Neural progenitor cell (in vitro differentiated cells): Measurements from ENCODE around the gene GNPTAB. TPM values are rescaled to one million over a fixed set of nuclear protein-coding genes. Genes with fewer than 3 reads are reported as not detected.

Experiments used
- DNase-seq: peaks from one replicate; pipeline ENCODE4 v3.0.0-alpha.2; 2016; ENCODE audit warnings: low spot score
- H2AFZ ChIP-seq: fragments of 200-600 bp; sonication (generic); replicated peaks from 2 replicates; pipeline ENCODE4 v1.6.1; 2016; ENCODE audit warnings: antibody characterized with exemption
- H3F3A ChIP-seq: fragments of 200-600 bp; sonication (generic); 2 replicates; pipeline ENCODE4 v1.6.1; 2016; ENCODE audit warnings: antibody characterized with exemption, low read depth
- H3K27ac ChIP-seq: fragments of 200-600 bp; sonication (generic); 2 replicates; pipeline ENCODE4 v1.5.1; 2016; ENCODE audit warnings: mild to moderate bottlenecking
- H3K27me3 ChIP-seq: fragments of 200-600 bp; sonication (generic); 2 replicates; pipeline ENCODE4 v1.6.1; 2016; ENCODE audit warnings: mild to moderate bottlenecking, moderate library complexity
- H3K36me3 ChIP-seq: fragments of 200-600 bp; sonication (generic); 2 replicates; pipeline ENCODE4 v1.5.1; 2016
- H3K4me1 ChIP-seq: fragments of 200-600 bp; sonication (generic); 2 replicates; pipeline ENCODE4 v1.6.1; 2016; ENCODE audit warnings: mixed run types
- H3K4me2 ChIP-seq: fragments of 200-600 bp; sonication (generic); 2 replicates; pipeline ENCODE4 v1.6.1; 2016
- H3K4me3 ChIP-seq: fragments of 200-600 bp; sonication (generic); 2 replicates; pipeline ENCODE4 v1.5.1; 2016
- H3K79me2 ChIP-seq: fragments of 200-600 bp; sonication (generic); 2 replicates; pipeline ENCODE4 v1.6.1; 2016; ENCODE audit warnings: low read depth
- H3K9ac ChIP-seq: fragments of 200-600 bp; sonication (generic); 2 replicates; pipeline ENCODE4 v1.6.1; 2016
- H3K9me3 ChIP-seq: fragments of 200-600 bp; sonication (generic); 2 replicates; pipeline ENCODE4 v1.5.1; 2016; ENCODE audit warnings: low read depth
- H4K20me1 ChIP-seq: fragments of 200-600 bp; sonication (generic); 2 replicates; pipeline ENCODE4 v1.6.1; 2016; ENCODE audit warnings: low read depth
- H3K27ac Mint-ChIP-seq: 3 replicates; pipeline ENCODE4 v1.8.0; 2021; ENCODE audit warnings: mixed read lengths
- H3K27me3 Mint-ChIP-seq: 2 replicates; pipeline ENCODE4 v1.8.0; 2022; ENCODE audit warnings: low read depth, mild to moderate bottlenecking, inconsistent platforms, moderate library complexity, mixed read lengths; ENCODE audit not compliant: insufficient read depth
- H3K36me3 Mint-ChIP-seq: 3 replicates; pipeline ENCODE4 v1.8.0; 2021; ENCODE audit warnings: mixed read lengths
- H3K4me1 Mint-ChIP-seq: 3 replicates; pipeline ENCODE4 v1.8.0; 2021; ENCODE audit warnings: mixed read lengths
- H3K4me3 Mint-ChIP-seq: 3 replicates; pipeline ENCODE4 v1.8.0; 2021; ENCODE audit warnings: mild to moderate bottlenecking, moderate library complexity, mixed read lengths
- H3K9me3 Mint-ChIP-seq: 3 replicates; pipeline ENCODE4 v1.8.0; 2020; ENCODE audit warnings: mixed read lengths
- CTCF ChIP-seq: fragments of 200-600 bp; sonication (generic); IDR thresholded peaks from 2 replicates; pipeline ENCODE4 v1.5.1; 2017; ENCODE audit warnings: antibody characterized with exemption, mild to moderate bottlenecking
- EZH2 ChIP-seq: fragments of 200-600 bp; sonication (generic); IDR thresholded peaks from 2 replicates; pipeline ENCODE4 v1.6.1; 2017; ENCODE audit warnings: antibody characterized with exemption, mild to moderate bottlenecking, moderate library complexity
- EZH2phosphoT487 ChIP-seq: fragments of 200-600 bp; sonication (generic); IDR thresholded peaks from 2 replicates; pipeline ENCODE4 v1.6.1; 2017; ENCODE audit warnings: antibody characterized with exemption
- total RNA-seq: library from RNA; depleted of rRNA; stranded (reverse); fragments of >200 nt; gene quantifications from 2 replicates; pipeline ENCODE4 v1.2.3, GENCODE V29; 2015; ENCODE audit warnings: low replicate concordance

The GNPTAB gene
- total RNA-seq, 1 donor from 2014 or later, result 24.0 TPM

GRCh38 chr12:101783150-101783549 is 47.6 kb downstream of the GNPTAB start:
- Histone ChIP-seq H2AFZ (no peak overlapping the region), H3K4me2 (no peak overlapping the region), H3K79me2 (no peaks in the 10 kb centered on the region), H3K36me3 (no peaks in the 10 kb centered on the region), H3K4me3 (no peak overlapping the region), H3K9ac (no peak overlapping the region), H3K9me3 (no peaks in the 10 kb centered on the region), H3K4me1 (no peaks in the 10 kb centered on the region), H4K20me1 (no peaks in the 10 kb centered on the region), H3K27ac (no peak overlapping the region), H3K27me3 (no peaks in the 10 kb centered on the region), H3F3A (no peaks in the 10 kb centered on the region)
- no peak overlapping the region for H3K4me3 Mint-ChIP-seq
- H3K27ac Mint-ChIP-seq, result no peak overlapping the region
- H3K36me3 Mint-ChIP-seq, result no peaks in the 10 kb centered on the region
- H3K9me3 Mint-ChIP-seq, result no peaks in the 10 kb centered on the region
- no peaks in the 10 kb centered on the region for H3K4me1 Mint-ChIP-seq
- no peak for DNase-seq
- H3K27me3 Mint-ChIP-seq, result no peaks in the 10 kb centered on the region
- TF ChIP-seq EZH2 (no peak), EZH2phosphoT487 (no peak), CTCF (no peak)

- no peaks in the 10 kb centered on the region for H3K4me1 Mint-ChIP-seq
- Histone ChIP-seq H4K20me1 (no peaks in the 10 kb centered on the region), H3K4me1 (no peaks in the 10 kb centered on the region), H3F3A (no peaks in the 10 kb centered on the region), H3K27ac (no peak overlapping the region), H3K4me3 (no peak overlapping the region), H3K9me3 (no peaks in the 10 kb centered on the region), H3K36me3 (no peaks in the 10 kb centered on the region), H3K4me2 (no peak overlapping the region), H3K27me3 (no peaks in the 10 kb centered on the region), H3K79me2 (no peaks in the 10 kb centered on the region), H2AFZ (no peak overlapping the region), H3K9ac (no peak overlapping the region)
- no peak for DNase-seq
- no peak overlapping the region for H3K4me3 Mint-ChIP-seq
- H3K9me3 Mint-ChIP-seq, result no peaks in the 10 kb centered on the region
- TF ChIP-seq EZH2 (no peak), CTCF (no peak), EZH2phosphoT487 (no peak)
- no peaks in the 10 kb centered on the region for H3K36me3 Mint-ChIP-seq
- H3K27ac Mint-ChIP-seq, result no peak overlapping the region
- H3K27me3 Mint-ChIP-seq, result no peaks in the 10 kb centered on the region
These were observed 48.5 kb downstream of the GNPTAB start for GRCh38 chr12:101782273-101782731.

GRCh38 chr12:101781834-101782233 is 48.9 kb downstream of the GNPTAB start:
- no peaks in the 10 kb centered on the region for H3K27me3 Mint-ChIP-seq
- no peak overlapping the region for H3K4me3 Mint-ChIP-seq
- no peaks in the 10 kb centered on the region for H3F3A ChIP-seq

More at GRCh38 chr12:101781834-101782233, 48.9 kb downstream of the GNPTAB start:
- no peak overlapping the region for H3K27ac Mint-ChIP-seq
- H3K36me3 Mint-ChIP-seq, result no peaks in the 10 kb centered on the region
- Histone ChIP-seq H3K79me2 (no peaks in the 10 kb centered on the region), H4K20me1 (no peaks in the 10 kb centered on the region), H3K4me2 (no peak overlapping the region), H3K27me3 (no peaks in the 10 kb centered on the region), H3K9me3 (no peaks in the 10 kb centered on the region), H3K4me1 (no peaks in the 10 kb centered on the region), H3K9ac (no peak overlapping the region), H3K36me3 (no peaks in the 10 kb centered on the region), H2AFZ (no peak overlapping the region), H3K27ac (no peak overlapping the region), H3K4me3 (no peak overlapping the region)
- no peak for DNase-seq
- no peaks in the 10 kb centered on the region for H3K4me1 Mint-ChIP-seq
- no peak for TF ChIP-seq EZH2phosphoT487
- TF ChIP-seq EZH2, result no peak
- no peak for TF ChIP-seq CTCF
- no peaks in the 10 kb centered on the region for H3K9me3 Mint-ChIP-seq
